HG03378 (cell line): ENCODE results near the gene NFX1.

Experiments used
- ATAC-seq: cut with Tn5 transposase; IDR thresholded peaks from one replicate; pipeline ENCODE4 v1.9.1; 2021; ENCODE audit warnings: mild to moderate bottlenecking, moderate library complexity; ENCODE audit not compliant: unreplicated experiment

Gene NFX1

GRCh38 chr9:33265211-33265865, 25.0 kb upstream of the NFX1 start:
- ATAC-seq, result no peak

- no peak for ATAC-seq
These were observed 23.1 kb upstream of the NFX1 start for GRCh38 chr9:33267151-33267767.

GRCh38 chr9:33270146-33270545, 20.2 kb upstream of the NFX1 start:
- no peak for ATAC-seq

- ATAC-seq, result no peak
These were observed 18.3 kb upstream of the NFX1 start for GRCh38 chr9:33272061-33272460.

- no peak for ATAC-seq
These were observed 16.9 kb upstream of the NFX1 start for GRCh38 chr9:33273266-33273971.

- no peak for ATAC-seq
These were observed 16.4 kb upstream of the NFX1 start for GRCh38 chr9:33273972-33274328.

- ATAC-seq, result no peak
These were observed 12.8 kb upstream of the NFX1 start for GRCh38 chr9:33277484-33277883.

GRCh38 chr9:33285502-33285901, 4.8 kb upstream of the NFX1 start:
- no peak for ATAC-seq

- ATAC-seq, result no peak
These were observed 3.2 kb upstream of the NFX1 start for GRCh38 chr9:33287087-33287490.

GRCh38 chr9:33288235-33288634, 2.1 kb upstream of the NFX1 start:
- no peak for ATAC-seq

- ATAC-seq, result no peak
These were observed 1.4 kb upstream of the NFX1 start for GRCh38 chr9:33288828-33289483.

- ATAC-seq, result no peak
These were observed 820 bp upstream of the NFX1 start for GRCh38 chr9:33289496-33289895.

GRCh38 chr9:33289936-33290246, 425 bp upstream of the NFX1 start:
- no peak for ATAC-seq

- no peak for ATAC-seq
These were observed 698 bp downstream of the NFX1 start for GRCh38 chr9:33291031-33291397.

GRCh38 chr9:33291901-33292300, 1.6 kb downstream of the NFX1 start:
- no peak for ATAC-seq

GRCh38 chr9:33293782-33294181, 3.5 kb downstream of the NFX1 start:
- no peak for ATAC-seq

- ATAC-seq, result no peak
These were observed 4.5 kb downstream of the NFX1 start for GRCh38 chr9:33294670-33295432.

- peak; percentile 37 for ATAC-seq
These were observed 5.3 kb downstream of the NFX1 start for GRCh38 chr9:33295571-33295970.

GRCh38 chr9:33297432-33297831, 7.1 kb downstream of the NFX1 start:
- peak; percentile 91 for ATAC-seq

- ATAC-seq, result no peak
These were observed 10.2 kb downstream of the NFX1 start for GRCh38 chr9:33300546-33300945.

GRCh38 chr9:33304362-33304761, 14.0 kb downstream of the NFX1 start:
- no peak for ATAC-seq
